Mammary epithelial cell (primary cell): Measurements from ENCODE around the gene EPB41L4A.

Experiments
- CTCF ChIP-seq, 2 donors: IDR thresholded peaks in 1 of 2; conservative IDR thresholded peaks in 1 of 2; 2 replicates each; pipeline ENCODE4 v1.5.1; 2011 to 2012; ENCODE audit warnings: inconsistent platforms in 2 of 2, low read length in 2 of 2, mild to moderate bottlenecking in 2 of 2, control low read depth in 1 of 2, low read depth in 1 of 2; ENCODE audit not compliant: insufficient read depth in 1 of 2; ENCODE audit errors: extremely low read depth in 1 of 2
- EZH2 ChIP-seq: IDR thresholded peaks from 2 replicates; pipeline ENCODE4 v1.6.1; 2012; ENCODE audit warnings: low read length, inconsistent platforms, borderline replicate concordance

GRCh38 chr5:112149727-112150126 is 269.4 kb downstream of the EPB41L4A start:
- TF ChIP-seq CTCF (conservative IDR thresholded peaks at IDR 0.05 in 1 of 2, IDR thresholded peaks at IDR 0.05 in 1 of 2; ENCODE audit: extremely low read depth in 1 of 2, insufficient read depth in 1 of 2, low read depth in 1 of 2, low read length in 2 of 2), result no peak
- TF ChIP-seq EZH2, result no peak
